ENCODE results near the gene RNF144A. TPM values are rescaled to one million over a fixed set of nuclear protein-coding genes. Genes with fewer than 3 reads are reported as not detected.

The RNF144A gene
- total RNA-seq, 1 experiment from 2014 or later = 9.5 TPM

DNA sequence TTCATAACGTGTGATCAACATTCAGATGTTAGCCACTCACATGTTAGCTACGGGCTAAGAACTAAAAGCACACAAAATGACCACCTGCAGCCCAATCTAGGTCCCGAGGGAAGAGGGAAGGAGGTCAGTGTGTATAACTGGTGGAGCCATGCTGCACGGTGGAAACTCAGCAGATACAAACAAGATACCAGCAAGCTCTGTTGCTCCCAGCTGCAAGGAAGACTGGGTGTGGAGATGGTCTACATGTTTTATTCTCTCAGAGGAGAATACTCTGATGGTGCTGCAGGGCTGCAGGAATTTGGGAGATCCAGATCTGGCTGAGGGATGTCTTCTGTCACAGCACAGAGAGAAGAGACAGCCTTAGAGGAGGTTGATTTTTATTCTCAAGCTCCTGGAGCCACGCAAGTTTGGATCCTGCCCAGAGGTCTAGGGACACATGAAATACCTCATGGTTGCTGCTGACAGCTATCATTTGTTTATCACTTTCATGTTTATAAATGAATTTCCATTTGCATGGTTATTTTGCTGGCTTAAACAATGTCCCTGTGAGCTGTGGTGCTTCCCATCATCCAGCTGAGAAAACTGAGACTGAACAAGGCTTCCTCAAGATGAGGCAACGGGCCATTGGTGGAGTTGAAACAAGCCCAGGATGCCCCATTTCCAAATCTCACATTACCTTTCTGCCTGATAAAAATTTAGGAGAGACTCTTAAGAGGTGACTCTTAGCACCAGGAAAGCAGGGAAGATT lies 30.9 kb downstream of the RNF144A start:
- Histone ChIP-seq H2AFZ (ENCODE audit: low read length) (no peak overlapping the region), H3K27me3 (ENCODE audit: low read length) (no peaks in the 10 kb centered on the region), H3F3A (ENCODE audit: low read length, unreplicated experiment) (no peaks in the 10 kb centered on the region), H4K20me1 (ENCODE audit: low read length) (no peaks in the 10 kb centered on the region), H3K9ac (ENCODE audit: low read length) (peak overlapping the region; percentile 39; the same call in 1 of the 2 replicates), H3K4me3 (ENCODE audit: low read length) (no peak overlapping the region), H3K9me2 (replicated peaks; ENCODE audit: low read length) (no peaks in the 10 kb centered on the region), H3K4me2 (ENCODE audit: low read length) (no peak overlapping the region), H3K9me3 (ENCODE audit: low read length) (no peaks in the 10 kb centered on the region), H3K27ac (ENCODE audit: low read length) (no peak overlapping the region; the same call in 1 of the 2 replicates), H3K4me1 (ENCODE audit: insufficient read depth, low read length) (peaks cover 20% of the 10 kb centered on the region), H3K79me2 (ENCODE audit: low read length) (no peaks in the 10 kb centered on the region), H3K36me3 (ENCODE audit: low read depth, low read length) (no peaks in the 10 kb centered on the region)
- DNase-seq = no peak
- TF ChIP-seq, protein P1, sequence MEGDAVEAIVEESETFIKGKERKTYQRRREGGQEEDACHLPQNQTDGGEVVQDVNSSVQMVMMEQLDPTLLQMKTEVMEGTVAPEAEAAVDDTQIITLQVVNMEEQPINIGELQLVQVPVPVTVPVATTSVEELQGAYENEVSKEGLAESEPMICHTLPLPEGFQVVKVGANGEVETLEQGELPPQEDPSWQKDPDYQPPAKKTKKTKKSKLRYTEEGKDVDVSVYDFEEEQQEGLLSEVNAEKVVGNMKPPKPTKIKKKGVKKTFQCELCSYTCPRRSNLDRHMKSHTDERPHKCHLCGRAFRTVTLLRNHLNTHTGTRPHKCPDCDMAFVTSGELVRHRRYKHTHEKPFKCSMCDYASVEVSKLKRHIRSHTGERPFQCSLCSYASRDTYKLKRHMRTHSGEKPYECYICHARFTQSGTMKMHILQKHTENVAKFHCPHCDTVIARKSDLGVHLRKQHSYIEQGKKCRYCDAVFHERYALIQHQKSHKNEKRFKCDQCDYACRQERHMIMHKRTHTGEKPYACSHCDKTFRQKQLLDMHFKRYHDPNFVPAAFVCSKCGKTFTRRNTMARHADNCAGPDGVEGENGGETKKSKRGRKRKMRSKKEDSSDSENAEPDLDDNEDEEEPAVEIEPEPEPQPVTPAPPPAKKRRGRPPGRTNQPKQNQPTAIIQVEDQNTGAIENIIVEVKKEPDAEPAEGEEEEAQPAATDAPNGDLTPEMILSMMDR (conservative IDR thresholded peaks at IDR 0.05; ENCODE audit: low read depth, low read length) = no peak
- TF ChIP-seq EZH2phosphoT487 (IDR thresholded peaks at IDR 0.05; ENCODE audit: borderline replicate concordance, low read length) = no peak
- TF ChIP-seq EZH2 (IDR thresholded peaks at IDR 0.05; ENCODE audit: low read length, unreplicated experiment) = no peak
- ChIA-PET POLR2A (ENCODE audit: unreplicated experiment) (interaction anchor here (0.6 kb wide), 1 partner anchor 82 kb away, joined by 3 read pairs; no protein-coding TSS in a partner anchor), CTCF (no interaction called here)
- intact Hi-C loops (cut with micrococcal nuclease) = loop anchor here (2.0 kb wide), 1 partner anchor 63 kb away; no protein-coding TSS in a partner anchor
- ATAC-seq = no peak
- no TSS peak for BruUV-seq (replicated peaks)

DNA sequence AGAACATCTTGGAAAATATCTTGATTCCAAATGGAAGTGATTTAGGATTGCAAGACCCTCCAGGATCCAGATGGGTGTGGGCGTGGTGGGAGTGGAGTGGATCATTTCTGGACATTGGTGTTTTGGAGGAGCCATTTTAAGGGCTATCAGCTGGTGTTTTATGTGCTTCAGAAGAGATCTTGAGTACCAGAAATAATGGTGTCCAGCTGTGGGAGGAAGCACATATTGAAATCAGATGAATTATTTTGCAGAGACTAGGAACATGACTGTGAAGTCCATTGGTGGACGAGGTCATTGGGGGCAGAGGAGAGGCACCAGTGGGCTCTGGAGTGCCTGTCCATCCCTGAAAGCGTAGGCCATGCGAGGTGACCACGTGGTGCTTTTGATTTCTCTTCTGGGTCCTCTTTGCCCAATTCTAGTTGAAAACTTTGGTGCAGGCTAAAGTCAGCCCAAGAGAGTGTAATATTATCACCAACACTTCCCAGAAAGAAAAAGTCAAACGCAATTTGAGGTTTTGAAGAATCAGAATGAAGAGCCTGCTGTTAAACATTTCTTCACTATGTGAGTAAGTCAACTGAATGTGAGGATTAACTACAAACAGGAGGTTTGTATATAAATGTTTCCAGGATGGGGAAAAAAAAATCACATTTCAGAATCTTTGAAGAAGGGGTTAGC lies 31.6 kb downstream of the RNF144A start:
- BruUV-seq (replicated peaks) = no TSS peak
- ChIA-PET POLR2A (ENCODE audit: unreplicated experiment) (interaction anchor here (0.6 kb wide), 1 partner anchor 82 kb away, joined by 3 read pairs; no protein-coding TSS in a partner anchor), CTCF (no interaction called here)

More for the DNA sequence above, 31.6 kb downstream of the RNF144A start:
- intact Hi-C loops (cut with micrococcal nuclease) = no loop called here
- H3F3A ChIP-seq (ENCODE audit: low read length, unreplicated experiment) = no peaks in the 10 kb centered on the region
- H3K9ac ChIP-seq (ENCODE audit: low read length) = no peak overlapping the region
- TF ChIP-seq EZH2 (IDR thresholded peaks at IDR 0.05; ENCODE audit: low read length, unreplicated experiment) (no peak), EZH2phosphoT487 (IDR thresholded peaks at IDR 0.05; ENCODE audit: borderline replicate concordance, low read length) (no peak)
- TF ChIP-seq, protein P1 (conservative IDR thresholded peaks at IDR 0.05; ENCODE audit: low read depth, low read length) = no peak
- H2AFZ ChIP-seq (ENCODE audit: low read length) = no peak overlapping the region
- H3K36me3 ChIP-seq (ENCODE audit: low read depth, low read length) = no peaks in the 10 kb centered on the region
- no peak overlapping the region for H3K4me2 ChIP-seq (ENCODE audit: low read length)
- DNase-seq = no peak
- H3K4me1 ChIP-seq (ENCODE audit: insufficient read depth, low read length) = peaks cover 20% of the 10 kb centered on the region
- no peak overlapping the region for H3K4me3 ChIP-seq (ENCODE audit: low read length)
- H3K9me3 ChIP-seq (ENCODE audit: low read length) = no peaks in the 10 kb centered on the region
- no peak overlapping the region for H3K27ac ChIP-seq (ENCODE audit: low read length)
- no peak for ATAC-seq
- no peaks in the 10 kb centered on the region for H3K27me3 ChIP-seq (ENCODE audit: low read length)
- no peaks in the 10 kb centered on the region for H3K9me2 ChIP-seq (replicated peaks; ENCODE audit: low read length)
- no peaks in the 10 kb centered on the region for H3K79me2 ChIP-seq (ENCODE audit: low read length)
- no peaks in the 10 kb centered on the region for H4K20me1 ChIP-seq (ENCODE audit: low read length)
